IPS DF 4.7 (cell line): ENCODE data around the gene FBXW8.

Source experiments
- DNase-seq: peaks from one replicate; pipeline ENCODE4 v3.0.0-alpha.2; 2013; ENCODE audit warnings: low spot score; ENCODE audit errors: extremely low read depth

Gene FBXW8

GRCh38 chr12:117037289-117038022 is 126.7 kb downstream of the FBXW8 start:
- DNase-seq, result no peak

DNA sequence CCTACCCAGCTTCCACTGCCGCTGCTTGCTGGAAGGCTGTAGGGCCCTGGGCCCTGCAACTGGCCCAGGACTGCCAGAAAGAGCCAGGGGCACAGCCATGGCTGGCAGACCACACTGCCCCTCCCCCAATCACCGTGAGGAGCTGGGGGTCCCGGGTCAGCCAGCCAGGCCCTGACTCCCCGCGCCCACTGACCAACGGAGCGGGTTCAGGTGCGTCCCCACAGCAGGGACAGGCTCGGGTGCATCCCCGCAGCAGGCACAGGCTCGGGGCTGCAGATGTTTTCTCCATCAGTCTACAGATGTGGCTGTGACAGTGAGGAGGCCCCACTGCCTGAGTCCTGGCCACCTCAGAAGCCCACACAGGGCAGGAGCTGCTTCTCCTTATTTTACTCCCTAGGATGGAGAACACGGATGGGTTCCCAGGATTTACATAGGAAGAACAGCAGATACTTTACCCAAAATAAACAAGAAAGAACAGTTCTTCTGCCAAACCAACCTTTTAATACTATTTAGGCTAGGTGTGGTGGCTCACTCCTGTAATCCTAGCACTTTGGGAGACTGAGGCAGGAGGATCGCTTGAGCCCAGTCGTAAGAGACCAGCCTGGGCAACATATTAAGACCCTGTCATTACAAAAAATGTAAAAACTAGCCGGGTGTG is 127.4 kb downstream of the FBXW8 start:
- no peak for DNase-seq

DNA sequence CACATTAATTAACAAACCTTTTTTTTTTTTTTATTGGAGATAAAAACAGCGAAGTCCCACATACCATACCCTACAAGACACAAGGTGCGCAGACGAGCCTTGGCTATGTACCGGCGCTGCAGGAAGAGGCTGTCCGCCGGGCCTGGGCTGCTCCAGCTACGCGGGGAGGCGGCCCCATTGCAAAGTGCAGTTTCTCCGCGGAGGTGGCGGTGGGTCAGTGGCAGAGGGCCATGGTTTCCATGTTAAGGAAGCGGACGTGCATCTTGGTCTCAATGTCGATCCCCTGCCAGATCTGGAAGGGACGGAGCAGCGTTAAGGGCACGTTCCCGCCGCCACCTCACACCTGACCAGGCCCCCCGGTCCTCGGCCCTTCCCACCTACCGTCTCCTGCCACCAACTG is 128.2 kb downstream of the FBXW8 start:
- DNase-seq, result no peak

- no peak for DNase-seq
Observed at GRCh38 chr12:117039891-117040309, 129.2 kb downstream of the FBXW8 start.

- DNase-seq, result no peak
Observed at GRCh38 chr12:117040496-117040895, 129.7 kb downstream of the FBXW8 start.

DNA sequence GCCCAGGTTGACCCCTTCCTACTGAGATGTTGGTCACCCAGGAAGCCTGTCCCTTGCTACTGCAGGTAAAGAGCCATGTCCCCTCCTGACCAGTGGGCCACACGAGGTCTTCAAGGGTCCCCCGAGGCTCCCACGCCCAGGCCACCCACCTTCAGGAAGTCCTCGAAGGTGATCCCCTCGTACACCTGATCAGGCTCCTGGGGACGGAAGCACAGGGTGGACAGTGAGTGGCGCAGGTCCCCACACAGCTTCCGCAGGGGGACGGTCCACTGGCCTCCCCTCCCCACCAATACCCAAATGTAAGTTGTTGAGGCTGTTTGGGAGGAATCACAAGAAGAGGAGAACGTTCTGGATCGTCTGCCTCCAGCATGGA is 131.0 kb downstream of the FBXW8 start:
- DNase-seq, result no peak

- no peak for DNase-seq
Observed at GRCh38 chr12:117042171-117042842, 131.6 kb downstream of the FBXW8 start.

DNA sequence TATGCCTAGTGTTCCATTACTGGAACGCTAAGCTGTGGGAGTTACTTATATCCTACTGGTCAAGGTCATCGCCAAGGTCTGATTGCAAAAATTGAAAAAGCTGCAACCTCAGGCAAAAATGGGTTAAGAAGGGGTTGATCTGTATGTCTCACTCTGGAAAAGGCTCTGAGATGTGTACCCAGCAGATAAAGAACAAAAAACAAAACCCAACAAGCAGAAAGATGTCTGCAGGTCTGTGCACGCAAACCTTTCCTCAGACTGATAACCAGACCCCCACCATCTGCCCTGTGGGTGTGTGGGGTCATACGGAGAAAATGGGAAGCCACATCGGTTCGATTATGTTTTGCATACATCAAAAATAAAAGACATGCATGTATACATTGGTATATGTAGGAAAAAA is 132.1 kb downstream of the FBXW8 start:
- DNase-seq, result no peak

- DNase-seq, result no peak
Observed at GRCh38 chr12:117044311-117044710, 133.6 kb downstream of the FBXW8 start.

- DNase-seq, result no peak
Observed at GRCh38 chr12:117044790-117045159, 134.0 kb downstream of the FBXW8 start.

- no peak for DNase-seq
Observed at GRCh38 chr12:117045160-117046010, 134.6 kb downstream of the FBXW8 start.

DNA sequence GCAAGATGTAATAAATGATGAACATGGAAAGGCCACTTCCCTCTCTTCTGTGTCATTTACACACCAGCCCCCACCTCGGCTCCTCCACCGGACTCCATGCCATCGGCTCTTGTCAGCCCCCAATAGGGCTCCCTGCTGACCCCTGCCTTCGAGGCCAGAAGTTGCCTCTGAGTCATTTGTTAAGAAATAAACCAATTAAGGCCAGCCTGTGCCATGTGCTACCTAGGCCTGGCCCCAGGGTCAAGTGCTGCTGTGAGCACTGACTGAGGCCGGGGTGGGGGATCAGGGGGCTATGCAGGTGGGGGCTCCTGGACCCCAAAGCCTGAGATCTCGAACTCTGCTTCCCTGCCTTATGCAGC is 135.2 kb downstream of the FBXW8 start:
- DNase-seq, result no peak

DNA sequence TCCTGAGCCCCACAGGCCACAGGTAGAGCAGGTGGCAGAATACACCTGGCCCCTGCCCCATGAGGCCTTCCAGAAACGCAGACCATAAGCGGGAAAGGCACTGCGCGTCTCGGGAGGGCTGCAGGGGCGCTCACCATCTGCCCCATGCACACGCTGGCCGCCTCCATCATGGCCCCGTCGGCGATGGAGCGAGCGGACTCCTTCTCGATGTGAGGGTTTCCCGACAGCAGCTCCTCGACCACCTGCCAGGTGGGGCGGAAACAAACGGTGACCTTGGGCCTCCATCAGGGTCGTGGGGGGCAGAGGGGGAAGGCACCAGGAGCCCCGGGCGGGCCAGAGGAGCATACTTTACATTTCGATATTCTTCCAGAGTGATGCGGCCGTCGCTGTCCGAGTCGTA is 135.7 kb downstream of the FBXW8 start:
- no peak for DNase-seq

DNA sequence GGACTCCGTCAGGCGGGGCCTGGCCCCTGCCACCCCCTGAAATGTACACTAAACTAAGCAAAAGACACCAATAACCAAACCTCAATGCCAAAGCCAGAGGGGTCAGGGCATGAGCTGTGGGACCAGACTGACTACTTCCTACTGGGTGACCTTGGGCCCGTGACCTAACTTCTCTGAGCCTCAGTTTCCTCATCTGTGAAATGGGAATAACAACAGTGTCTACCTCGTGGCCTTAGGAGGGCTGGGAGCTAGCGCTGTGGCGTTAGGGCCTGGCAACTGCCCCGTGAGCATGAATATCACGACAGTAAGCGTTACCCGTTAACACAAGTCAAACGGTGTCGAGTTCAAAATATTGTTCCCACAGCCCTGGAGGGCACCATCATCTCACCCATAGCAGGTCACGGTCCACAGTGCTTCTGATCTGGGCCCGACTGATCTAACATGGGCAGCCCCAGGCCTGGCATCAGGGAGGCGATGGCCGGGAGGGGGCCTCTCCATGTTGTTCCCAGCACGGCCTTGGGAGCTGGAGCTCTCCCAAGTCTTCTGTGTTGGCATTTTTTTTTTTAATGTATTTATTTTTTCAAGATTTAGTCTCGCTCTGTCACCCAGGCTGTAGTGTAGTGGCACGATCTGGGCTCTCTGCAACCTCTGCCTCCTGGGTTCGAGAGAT is 136.2 kb downstream of the FBXW8 start:
- DNase-seq, result no peak

GRCh38 chr12:117047810-117048584 is 137.2 kb downstream of the FBXW8 start:
- no peak for DNase-seq

GRCh38 chr12:117048585-117048904 is 137.8 kb downstream of the FBXW8 start:
- no peak for DNase-seq

DNA sequence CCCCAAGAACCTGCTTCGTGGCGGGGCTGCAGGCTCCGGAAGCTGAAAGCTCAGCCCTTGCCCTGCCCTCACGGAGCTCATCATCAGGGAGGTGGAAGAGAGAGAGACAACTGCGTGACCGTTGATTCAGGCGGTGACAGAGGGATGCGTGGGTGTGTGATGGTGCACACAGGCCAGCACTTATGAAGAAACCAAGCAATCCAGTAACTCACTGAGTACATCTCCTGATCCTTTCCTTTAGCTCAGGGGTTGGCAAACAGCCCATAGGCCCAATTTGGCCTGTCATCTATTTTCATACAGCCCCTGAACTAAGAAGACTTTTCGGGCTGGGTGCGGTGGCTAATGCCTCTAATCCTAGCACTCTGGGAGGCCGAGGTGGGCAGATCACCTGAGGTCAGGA is 138.5 kb downstream of the FBXW8 start:
- no peak for DNase-seq

DNA sequence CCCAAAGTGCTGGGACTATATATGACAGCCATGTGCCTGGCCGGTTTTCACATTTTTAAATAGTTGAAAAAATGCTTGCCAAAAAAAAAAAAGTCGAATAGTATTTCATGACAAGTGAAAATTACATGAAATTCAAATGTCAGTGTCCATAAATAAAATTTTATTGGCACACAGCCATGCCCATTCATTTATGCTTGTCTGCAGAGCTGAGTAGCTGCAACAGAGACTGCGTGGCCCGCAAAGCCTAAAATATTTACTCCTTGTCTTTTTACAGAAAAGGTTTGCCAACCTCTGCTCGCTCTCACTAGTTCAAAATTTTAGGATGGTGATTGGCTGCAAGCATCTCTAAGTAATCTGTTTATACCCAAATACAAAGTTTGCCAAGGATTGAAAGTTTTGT is 139.3 kb downstream of the FBXW8 start:
- no peak for DNase-seq

GRCh38 chr12:117051380-117051779 is 140.6 kb downstream of the FBXW8 start:
- DNase-seq, result no peak

DNA sequence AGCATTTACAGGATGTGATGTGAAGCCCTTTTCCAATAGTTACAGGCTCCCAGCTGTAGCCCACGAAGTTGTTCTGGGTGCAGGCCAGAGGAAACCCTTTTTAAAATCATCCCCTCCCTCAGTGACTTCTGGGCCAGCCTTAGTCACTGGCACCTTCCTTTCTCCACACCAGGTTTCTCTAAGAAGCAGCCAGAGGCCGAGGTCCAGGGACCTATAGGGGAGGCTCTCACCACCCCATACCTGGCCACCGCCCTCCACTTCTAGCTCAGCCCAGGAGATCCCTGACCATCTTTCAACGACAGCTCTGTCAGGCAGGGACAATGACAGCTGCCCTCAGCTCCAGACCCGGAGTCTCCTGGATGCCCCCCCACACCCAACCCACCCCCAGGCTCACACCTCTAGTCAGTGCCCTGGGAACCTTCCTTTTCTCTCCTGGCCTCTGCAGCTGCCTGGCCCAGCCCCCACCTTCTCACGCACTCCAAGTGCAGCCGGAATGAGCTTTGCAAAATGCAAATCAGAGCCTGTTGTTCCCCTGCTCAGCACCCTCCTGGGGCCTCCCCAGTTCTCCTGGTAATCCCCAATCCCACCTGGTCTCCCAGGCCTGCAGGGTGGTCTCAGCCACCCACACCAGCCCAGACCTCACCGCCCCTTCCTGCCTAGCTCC is 141.8 kb downstream of the FBXW8 start:
- DNase-seq, result no peak
